C4-2B (cell line): ENCODE data around the gene FBRS.

ENCODE experiments used
- CTCF ChIP-seq: fragments of 450-650 bp; conservative IDR thresholded peaks from 2 replicates; pipeline ENCODE4 v1.5.1; 2017; ENCODE audit warnings: mild to moderate bottlenecking
- ZFX ChIP-seq: fragments of 450-650 bp; IDR thresholded peaks from 2 replicates; pipeline ENCODE4 v1.6.1; 2017

GRCh38 chr16:30669903-30670824 is 11.9 kb downstream of the FBRS start:
- no peak for TF ChIP-seq CTCF
- no peak for TF ChIP-seq ZFX
